ENCODE results near the gene FPR2. TPM values are rescaled to one million over a fixed set of nuclear protein-coding genes. Genes with fewer than 3 reads are reported as not detected.

FPR2 gene
- total and polyA plus RNA-seq, 2 experiments from 2014 or later: not detected

DNA sequence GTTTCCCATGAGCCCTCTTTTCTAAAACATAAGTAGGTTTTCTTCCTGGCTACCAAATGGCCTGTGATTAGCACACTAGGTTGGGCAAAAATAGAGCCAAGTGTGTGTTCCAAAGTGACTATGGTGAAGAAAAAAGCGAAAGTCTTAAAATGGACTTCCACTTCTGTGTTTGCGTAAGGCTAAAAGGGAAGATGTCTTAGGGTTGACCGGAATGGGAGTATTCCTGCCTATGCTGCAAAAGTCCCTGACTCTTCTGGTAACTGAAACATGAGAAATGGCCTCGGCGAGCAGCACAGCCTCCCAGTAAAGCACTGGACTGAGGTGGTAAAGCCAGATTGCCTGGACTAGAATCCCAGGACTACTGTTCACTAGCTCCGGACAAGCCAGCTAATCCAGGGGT lies 6.9 kb upstream of the FPR2 start:
- no peak overlapping the region for H3K4me3 Mint-ChIP-seq
- no peak overlapping the region for H3K27ac Mint-ChIP-seq
- Histone ChIP-seq H2AFZ (no peak overlapping the region), H4K20me1 (replicated peaks; ENCODE audit: insufficient read depth) (no peaks in the 10 kb centered on the region), H3K4me2 (no peak overlapping the region), H3K36me3 (ENCODE audit: insufficient read depth) (no peaks in the 10 kb centered on the region), H3F3A (replicated peaks; ENCODE audit: low read depth) (no peaks in the 10 kb centered on the region), H3K9me2 (ENCODE audit: insufficient read depth) (no peaks in the 10 kb centered on the region), H3K27ac (ENCODE audit: low read depth) (no peak overlapping the region), H3K4me3 (no peak overlapping the region), H3K4me1 (ENCODE audit: insufficient read depth) (no peaks in the 10 kb centered on the region), H3K27me3 (ENCODE audit: insufficient read depth) (no peaks in the 10 kb centered on the region), H3K79me2 (replicated peaks; ENCODE audit: insufficient read depth) (no peaks in the 10 kb centered on the region)
- H3K9me3 Mint-ChIP-seq: peaks cover 56% of the 10 kb centered on the region
- DNase-seq (ENCODE audit: low spot score) (no peak), ATAC-seq (no peak)
- H3K27me3 Mint-ChIP-seq (ENCODE audit: insufficient read depth, low read depth, poor library complexity): peaks cover 5% of the 10 kb centered on the region
- no peak for TF ChIP-seq ZNF114 (CRISPR knock-in tag; IDR thresholded peaks at IDR 0.05)
- TF ChIP-seq EZH2 (IDR thresholded peaks at IDR 0.05; ENCODE audit: low read depth, unreplicated experiment): no peak
- TF ChIP-seq JUNB (IDR thresholded peaks at IDR 0.05; ENCODE audit: unreplicated experiment): no peak
- TF ChIP-seq POLR2AphosphoS5 (IDR thresholded peaks at IDR 0.05; ENCODE audit: low read depth): no peak
- no peak for TF ChIP-seq CREB1 (CRISPR knock-in tag; IDR thresholded peaks at IDR 0.05; ENCODE audit: low read depth)
- no peak for TF ChIP-seq ZNF331 (CRISPR knock-in tag; IDR thresholded peaks at IDR 0.05; ENCODE audit: low read depth)
- TF ChIP-seq, protein P1, sequence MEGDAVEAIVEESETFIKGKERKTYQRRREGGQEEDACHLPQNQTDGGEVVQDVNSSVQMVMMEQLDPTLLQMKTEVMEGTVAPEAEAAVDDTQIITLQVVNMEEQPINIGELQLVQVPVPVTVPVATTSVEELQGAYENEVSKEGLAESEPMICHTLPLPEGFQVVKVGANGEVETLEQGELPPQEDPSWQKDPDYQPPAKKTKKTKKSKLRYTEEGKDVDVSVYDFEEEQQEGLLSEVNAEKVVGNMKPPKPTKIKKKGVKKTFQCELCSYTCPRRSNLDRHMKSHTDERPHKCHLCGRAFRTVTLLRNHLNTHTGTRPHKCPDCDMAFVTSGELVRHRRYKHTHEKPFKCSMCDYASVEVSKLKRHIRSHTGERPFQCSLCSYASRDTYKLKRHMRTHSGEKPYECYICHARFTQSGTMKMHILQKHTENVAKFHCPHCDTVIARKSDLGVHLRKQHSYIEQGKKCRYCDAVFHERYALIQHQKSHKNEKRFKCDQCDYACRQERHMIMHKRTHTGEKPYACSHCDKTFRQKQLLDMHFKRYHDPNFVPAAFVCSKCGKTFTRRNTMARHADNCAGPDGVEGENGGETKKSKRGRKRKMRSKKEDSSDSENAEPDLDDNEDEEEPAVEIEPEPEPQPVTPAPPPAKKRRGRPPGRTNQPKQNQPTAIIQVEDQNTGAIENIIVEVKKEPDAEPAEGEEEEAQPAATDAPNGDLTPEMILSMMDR (conservative IDR thresholded peaks at IDR 0.05; ENCODE audit: low read depth in 2 of 2): no peak
- TF ChIP-seq, protein P2, sequence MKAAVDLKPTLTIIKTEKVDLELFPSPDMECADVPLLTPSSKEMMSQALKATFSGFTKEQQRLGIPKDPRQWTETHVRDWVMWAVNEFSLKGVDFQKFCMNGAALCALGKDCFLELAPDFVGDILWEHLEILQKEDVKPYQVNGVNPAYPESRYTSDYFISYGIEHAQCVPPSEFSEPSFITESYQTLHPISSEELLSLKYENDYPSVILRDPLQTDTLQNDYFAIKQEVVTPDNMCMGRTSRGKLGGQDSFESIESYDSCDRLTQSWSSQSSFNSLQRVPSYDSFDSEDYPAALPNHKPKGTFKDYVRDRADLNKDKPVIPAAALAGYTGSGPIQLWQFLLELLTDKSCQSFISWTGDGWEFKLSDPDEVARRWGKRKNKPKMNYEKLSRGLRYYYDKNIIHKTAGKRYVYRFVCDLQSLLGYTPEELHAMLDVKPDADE (IDR thresholded peaks at IDR 0.05): no peak
- no peaks in the 10 kb centered on the region; the same call in 1 of the 3 replicates for H3K36me3 Mint-ChIP-seq (ENCODE audit: low read depth)
- H3K4me1 Mint-ChIP-seq: no peaks in the 10 kb centered on the region

DNA sequence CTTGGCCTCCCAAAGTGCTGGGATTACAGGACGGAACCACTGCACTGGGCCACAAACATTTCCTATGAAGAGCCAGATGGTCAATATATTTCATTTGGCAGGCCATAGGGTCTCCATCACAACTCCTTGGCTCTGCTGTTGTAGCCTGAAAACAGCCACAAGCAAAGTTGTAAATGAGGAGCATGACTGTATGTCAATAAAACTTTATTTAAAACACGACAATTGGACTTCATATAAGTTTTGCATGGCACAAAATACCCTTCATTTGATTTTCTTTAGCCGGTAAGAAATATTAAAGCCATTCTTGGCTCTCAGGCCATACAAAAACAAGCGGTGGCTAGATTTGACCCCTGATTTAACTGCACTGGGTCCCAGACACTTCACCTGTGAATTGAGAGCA lies 6.2 kb upstream of the FPR2 start:
- TF ChIP-seq CREB1 (CRISPR knock-in tag; IDR thresholded peaks at IDR 0.05; ENCODE audit: low read depth): no peak
- TF ChIP-seq ZNF114 (CRISPR knock-in tag; IDR thresholded peaks at IDR 0.05): no peak
- TF ChIP-seq JUNB (IDR thresholded peaks at IDR 0.05; ENCODE audit: unreplicated experiment): no peak
- no peak overlapping the region for H3K27ac Mint-ChIP-seq
- DNase-seq (ENCODE audit: low spot score) (no peak), ATAC-seq (no peak)
- Histone ChIP-seq H2AFZ (no peak overlapping the region), H3K4me3 (no peak overlapping the region), H3K4me1 (ENCODE audit: insufficient read depth) (no peaks in the 10 kb centered on the region), H4K20me1 (replicated peaks; ENCODE audit: insufficient read depth) (no peaks in the 10 kb centered on the region), H3K4me2 (no peak overlapping the region), H3K9me2 (ENCODE audit: insufficient read depth) (no peaks in the 10 kb centered on the region), H3F3A (replicated peaks; ENCODE audit: low read depth) (no peaks in the 10 kb centered on the region), H3K36me3 (ENCODE audit: insufficient read depth) (no peaks in the 10 kb centered on the region), H3K79me2 (replicated peaks; ENCODE audit: insufficient read depth) (no peaks in the 10 kb centered on the region), H3K27me3 (ENCODE audit: insufficient read depth) (no peaks in the 10 kb centered on the region), H3K27ac (ENCODE audit: low read depth) (no peak overlapping the region)
- peaks cover 55% of the 10 kb centered on the region for H3K9me3 Mint-ChIP-seq
- peaks cover 5% of the 10 kb centered on the region for H3K27me3 Mint-ChIP-seq (ENCODE audit: insufficient read depth, low read depth, poor library complexity)
- no peak overlapping the region for H3K4me3 Mint-ChIP-seq
- H3K4me1 Mint-ChIP-seq: no peaks in the 10 kb centered on the region
- H3K36me3 Mint-ChIP-seq (ENCODE audit: low read depth): no peaks in the 10 kb centered on the region; the same call in 1 of the 3 replicates
